ENCODE results near the gene SYNCRIP.
A peak's percentile ranks its signal among the peaks of the same experiment; 100 is the strongest.

- TF ChIP-seq CTCF (IDR thresholded peaks at IDR 0.05; ENCODE audit: insufficient read depth, low read length) (no peak), POLR2AphosphoS5 (IDR thresholded peaks at IDR 0.05; ENCODE audit: low read depth) (peak; percentile 63), GABPA (IDR thresholded peaks at IDR 0.05; ENCODE audit: low read depth) (no peak)
Observed at GRCh38 chr6:85643537-85644278, 1.0 kb upstream of the SYNCRIP start.
